HL-60 (cell line): ENCODE data around the gene ADGRG6.

Source experiments
- GABPA ChIP-seq: IDR thresholded peaks from 2 replicates; pipeline ENCODE4 v1.6.1; 2012; ENCODE audit warnings: low read depth
- POLR2AphosphoS5 ChIP-seq: IDR thresholded peaks from 2 replicates; pipeline ENCODE4 v1.6.1; 2012; ENCODE audit warnings: low read depth
- SPI1 ChIP-seq: IDR thresholded peaks from 2 replicates; pipeline ENCODE4 v1.6.1; 2012; ENCODE audit warnings: low read depth, mild to moderate bottlenecking, borderline replicate concordance
- TF ChIP-seq, protein P1 (sequence below): IDR thresholded peaks from one replicate; pipeline ENCODE4 v1.5.1; 2011; ENCODE audit warnings: low read length, control low read depth, inconsistent platforms; ENCODE audit not compliant: insufficient read depth

DNA sequence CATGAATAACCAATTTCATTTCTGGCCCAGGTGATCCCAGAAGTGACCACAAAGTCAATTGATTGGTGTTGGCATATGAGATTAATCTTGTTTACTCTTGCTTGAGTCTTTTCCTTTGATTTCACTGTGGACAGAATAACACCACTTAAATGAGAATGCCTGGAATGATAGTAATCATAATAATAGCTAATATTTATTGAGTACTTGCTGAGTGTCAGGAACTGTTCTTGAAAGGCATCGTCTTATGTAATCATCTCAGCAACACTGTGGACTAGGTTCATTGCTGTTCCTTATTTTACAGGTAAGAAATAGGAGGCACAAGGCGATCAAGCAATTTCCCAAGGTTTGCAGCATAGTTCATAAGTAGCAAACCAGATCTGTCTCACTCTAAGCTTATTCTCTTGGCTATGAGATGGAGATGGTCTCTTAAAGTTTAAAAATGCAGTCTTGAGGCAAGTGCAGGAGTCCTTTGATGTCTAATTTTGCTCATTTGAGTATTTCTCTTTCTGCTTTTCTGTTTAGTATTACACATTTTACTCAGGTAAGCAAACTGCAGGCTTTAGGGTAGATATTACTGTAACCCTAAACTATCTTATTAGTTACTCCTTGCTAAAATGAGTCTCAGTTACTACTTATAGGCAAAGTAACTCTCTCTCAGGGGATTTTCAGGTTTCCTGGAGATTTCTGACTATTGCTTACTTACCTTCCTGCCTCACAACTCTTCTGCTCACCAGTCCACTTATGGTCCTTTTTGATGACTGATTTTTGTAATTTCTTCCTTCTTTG is 6.3 kb downstream of the ADGRG6 start:
- TF ChIP-seq POLR2AphosphoS5: no peak
- TF ChIP-seq, protein P1, sequence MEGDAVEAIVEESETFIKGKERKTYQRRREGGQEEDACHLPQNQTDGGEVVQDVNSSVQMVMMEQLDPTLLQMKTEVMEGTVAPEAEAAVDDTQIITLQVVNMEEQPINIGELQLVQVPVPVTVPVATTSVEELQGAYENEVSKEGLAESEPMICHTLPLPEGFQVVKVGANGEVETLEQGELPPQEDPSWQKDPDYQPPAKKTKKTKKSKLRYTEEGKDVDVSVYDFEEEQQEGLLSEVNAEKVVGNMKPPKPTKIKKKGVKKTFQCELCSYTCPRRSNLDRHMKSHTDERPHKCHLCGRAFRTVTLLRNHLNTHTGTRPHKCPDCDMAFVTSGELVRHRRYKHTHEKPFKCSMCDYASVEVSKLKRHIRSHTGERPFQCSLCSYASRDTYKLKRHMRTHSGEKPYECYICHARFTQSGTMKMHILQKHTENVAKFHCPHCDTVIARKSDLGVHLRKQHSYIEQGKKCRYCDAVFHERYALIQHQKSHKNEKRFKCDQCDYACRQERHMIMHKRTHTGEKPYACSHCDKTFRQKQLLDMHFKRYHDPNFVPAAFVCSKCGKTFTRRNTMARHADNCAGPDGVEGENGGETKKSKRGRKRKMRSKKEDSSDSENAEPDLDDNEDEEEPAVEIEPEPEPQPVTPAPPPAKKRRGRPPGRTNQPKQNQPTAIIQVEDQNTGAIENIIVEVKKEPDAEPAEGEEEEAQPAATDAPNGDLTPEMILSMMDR: no peak
- TF ChIP-seq GABPA: no peak
- no peak for TF ChIP-seq SPI1
